Measurements from ENCODE around the gene SHB. TPM values are rescaled to one million over a fixed set of nuclear protein-coding genes. Genes with fewer than 3 reads are reported as not detected.

Gene SHB
- total RNA-seq, 1 donor from 2014 or later = 25.3 TPM

GRCh38 chr9:38079461-38080031 is 10.5 kb upstream of the SHB start:
- Histone ChIP-seq H3K4me1 (peaks cover 17% of the 10 kb centered on the region), H3K27me3 (ENCODE audit: low read depth) (no peaks in the 10 kb centered on the region), H3K9me3 (no peaks in the 10 kb centered on the region), H3K27ac (no peak overlapping the region), H3K36me3 (no peaks in the 10 kb centered on the region), H3K4me3 (no peak overlapping the region)
- intact Hi-C loops (cut with DNase I) = loop anchor here (10.0 kb wide), 1 partner anchor 85 kb away; no protein-coding TSS in a partner anchor
- DNase-seq (peak; percentile 54), ATAC-seq (peak in 1 of 2 donors; percentile 54)
- TF ChIP-seq, protein P1, sequence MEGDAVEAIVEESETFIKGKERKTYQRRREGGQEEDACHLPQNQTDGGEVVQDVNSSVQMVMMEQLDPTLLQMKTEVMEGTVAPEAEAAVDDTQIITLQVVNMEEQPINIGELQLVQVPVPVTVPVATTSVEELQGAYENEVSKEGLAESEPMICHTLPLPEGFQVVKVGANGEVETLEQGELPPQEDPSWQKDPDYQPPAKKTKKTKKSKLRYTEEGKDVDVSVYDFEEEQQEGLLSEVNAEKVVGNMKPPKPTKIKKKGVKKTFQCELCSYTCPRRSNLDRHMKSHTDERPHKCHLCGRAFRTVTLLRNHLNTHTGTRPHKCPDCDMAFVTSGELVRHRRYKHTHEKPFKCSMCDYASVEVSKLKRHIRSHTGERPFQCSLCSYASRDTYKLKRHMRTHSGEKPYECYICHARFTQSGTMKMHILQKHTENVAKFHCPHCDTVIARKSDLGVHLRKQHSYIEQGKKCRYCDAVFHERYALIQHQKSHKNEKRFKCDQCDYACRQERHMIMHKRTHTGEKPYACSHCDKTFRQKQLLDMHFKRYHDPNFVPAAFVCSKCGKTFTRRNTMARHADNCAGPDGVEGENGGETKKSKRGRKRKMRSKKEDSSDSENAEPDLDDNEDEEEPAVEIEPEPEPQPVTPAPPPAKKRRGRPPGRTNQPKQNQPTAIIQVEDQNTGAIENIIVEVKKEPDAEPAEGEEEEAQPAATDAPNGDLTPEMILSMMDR (IDR thresholded peaks at IDR 0.05) = no peak

GRCh38 chr9:38075272-38075671 is 6.2 kb upstream of the SHB start:
- Histone ChIP-seq H3K4me1 (peaks cover 31% of the 10 kb centered on the region), H3K36me3 (no peaks in the 10 kb centered on the region), H3K27ac (no peak overlapping the region), H3K9me3 (no peaks in the 10 kb centered on the region), H3K27me3 (ENCODE audit: low read depth) (no peaks in the 10 kb centered on the region), H3K4me3 (no peak overlapping the region)
- peak; percentile 47 to 54 for ATAC-seq
- intact Hi-C loops (cut with DNase I) = no loop called here
- TF ChIP-seq, protein P1 (IDR thresholded peaks at IDR 0.05) = no peak
- DNase-seq = peak; percentile 58

DNA sequence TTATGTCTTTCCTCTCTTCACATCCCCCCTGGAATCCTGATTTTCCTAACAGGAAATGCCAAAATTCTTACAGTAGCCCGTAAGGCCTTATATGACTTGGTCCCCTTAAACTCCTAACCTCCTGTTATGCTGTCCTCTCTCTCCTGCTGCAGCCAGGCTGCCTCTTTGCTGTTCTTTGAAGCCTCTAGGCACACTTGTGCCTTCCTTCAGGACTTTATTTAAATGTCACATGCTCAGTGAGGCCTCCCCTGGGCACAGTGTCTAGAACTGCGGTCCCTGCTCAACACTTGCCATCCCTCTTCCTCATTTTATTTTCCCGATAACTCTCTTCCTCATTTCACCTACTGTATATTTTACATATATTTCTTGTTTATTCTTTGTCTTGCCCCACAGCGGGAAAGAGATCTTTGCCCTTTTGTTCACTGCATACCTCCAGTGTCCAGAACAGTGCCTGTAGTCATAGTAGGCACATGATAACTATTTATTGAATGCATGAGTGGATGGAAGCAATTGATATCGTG is 5.5 kb upstream of the SHB start:
- Histone ChIP-seq H3K9me3 (no peaks in the 10 kb centered on the region), H3K36me3 (no peaks in the 10 kb centered on the region), H3K4me3 (no peak overlapping the region), H3K4me1 (peaks cover 36% of the 10 kb centered on the region), H3K27ac (no peak overlapping the region), H3K27me3 (ENCODE audit: low read depth) (no peaks in the 10 kb centered on the region)
- intact Hi-C loops (cut with DNase I) = no loop called here
- TF ChIP-seq, protein P1 (IDR thresholded peaks at IDR 0.05) = no peak
- ATAC-seq = peak in 1 of 2 donors; percentile 5
- peak; percentile 56 for DNase-seq

DNA sequence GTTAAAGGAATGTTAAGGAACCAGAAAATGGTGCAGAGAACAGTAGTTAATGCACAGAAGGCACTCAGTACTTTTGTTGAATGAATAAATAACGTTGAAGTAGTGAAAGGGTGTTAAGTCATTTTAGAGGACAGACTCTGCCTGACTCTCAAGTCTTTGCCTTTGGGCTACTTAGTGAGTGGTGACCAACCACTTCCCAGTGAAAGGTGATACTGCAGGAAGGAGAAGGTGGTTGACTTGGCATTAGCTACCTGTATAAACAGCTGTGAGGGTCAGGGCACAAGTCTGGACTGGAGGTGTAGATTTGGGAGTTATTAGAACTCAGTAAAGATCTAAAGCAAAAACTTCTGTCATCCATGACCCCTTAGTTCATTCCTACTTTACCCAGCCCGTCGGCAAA is 4.9 kb upstream of the SHB start:
- H3K4me1 ChIP-seq = peaks cover 30% of the 10 kb centered on the region
- DNase-seq (no peak), ATAC-seq (no peak)
- no peak overlapping the region for H3K27ac ChIP-seq
- no peaks in the 10 kb centered on the region for H3K27me3 ChIP-seq (ENCODE audit: low read depth)
- intact Hi-C loops (cut with DNase I) = no loop called here
- H3K9me3 ChIP-seq = no peaks in the 10 kb centered on the region
- H3K36me3 ChIP-seq = no peaks in the 10 kb centered on the region
- TF ChIP-seq, protein P1 (IDR thresholded peaks at IDR 0.05) = no peak
- no peak overlapping the region for H3K4me3 ChIP-seq

GRCh38 chr9:38071470-38072134 is 2.6 kb upstream of the SHB start:
- TF ChIP-seq, protein P1 (IDR thresholded peaks at IDR 0.05) = no peak
- DNase-seq (no peak), ATAC-seq (no peak)
- H3K4me3 ChIP-seq = no peak overlapping the region
- peaks cover 40% of the 10 kb centered on the region for H3K4me1 ChIP-seq
- H3K36me3 ChIP-seq = no peaks in the 10 kb centered on the region
- H3K27me3 ChIP-seq (ENCODE audit: low read depth) = no peaks in the 10 kb centered on the region
- intact Hi-C loops (cut with DNase I) = no loop called here
- H3K9me3 ChIP-seq = no peaks in the 10 kb centered on the region
- H3K27ac ChIP-seq = no peak overlapping the region

Data from lower lobe of right lung (tissue), 2 donors.